Stimulated activated CD8-positive, alpha-beta memory T cell treated with anti-CD3 and anti-CD28 coated beads, Interleukin-2, amount 100 ng/mL, for 48 hours (primary cell): Measurements from ENCODE around the gene ST8SIA4.

Source experiments
- DNase-seq, 2 donors: peaks; one replicate each; pipeline ENCODE4 v3.0.0-alpha.2; 2020; ENCODE audit warnings: low read depth in 2 of 2

ST8SIA4 gene

DNA sequence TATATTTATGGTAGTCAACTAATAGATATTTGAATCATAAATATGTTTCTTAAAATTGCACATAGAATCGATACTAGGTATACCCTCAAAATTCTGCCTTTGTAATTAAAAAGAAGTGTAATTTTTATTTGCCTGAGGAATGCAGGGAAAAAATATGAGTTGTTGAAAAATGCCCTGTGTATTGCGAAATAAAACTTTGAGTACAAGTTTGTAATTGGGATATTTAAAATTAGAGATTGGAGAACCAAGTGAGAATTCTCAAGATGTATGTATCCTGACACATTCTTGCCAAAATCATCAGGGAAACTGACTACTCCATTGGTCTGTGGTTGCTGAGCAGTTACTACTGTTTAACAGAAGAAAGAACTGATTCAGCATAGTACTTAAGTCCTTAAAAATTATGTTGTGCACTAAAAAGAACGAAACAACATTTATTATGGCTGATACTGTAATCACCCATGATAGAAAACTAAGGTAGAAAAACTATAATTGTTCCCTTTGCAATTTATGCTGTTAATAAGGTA lies 36.0 kb downstream of the ST8SIA4 start:
- no peak for DNase-seq

DNA sequence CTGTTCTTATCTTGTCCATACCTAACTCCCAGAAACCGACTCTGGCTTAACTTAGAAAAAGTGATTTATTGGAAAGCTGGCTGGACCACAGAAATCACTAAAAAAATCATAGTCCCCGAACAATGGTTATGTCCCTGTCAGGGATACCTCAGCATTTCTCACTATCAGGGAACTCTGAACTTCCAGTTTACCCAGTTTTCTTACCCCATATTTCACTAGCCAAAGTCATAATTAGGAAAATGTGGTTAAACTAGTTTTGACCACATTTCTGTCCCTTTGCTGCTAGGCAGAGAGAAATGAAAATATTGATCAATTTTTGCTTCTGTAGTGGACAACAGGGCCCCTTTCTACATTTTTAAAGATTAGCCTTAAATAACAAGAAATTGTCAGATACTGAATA lies 38.2 kb downstream of the ST8SIA4 start:
- no peak for DNase-seq

DNA sequence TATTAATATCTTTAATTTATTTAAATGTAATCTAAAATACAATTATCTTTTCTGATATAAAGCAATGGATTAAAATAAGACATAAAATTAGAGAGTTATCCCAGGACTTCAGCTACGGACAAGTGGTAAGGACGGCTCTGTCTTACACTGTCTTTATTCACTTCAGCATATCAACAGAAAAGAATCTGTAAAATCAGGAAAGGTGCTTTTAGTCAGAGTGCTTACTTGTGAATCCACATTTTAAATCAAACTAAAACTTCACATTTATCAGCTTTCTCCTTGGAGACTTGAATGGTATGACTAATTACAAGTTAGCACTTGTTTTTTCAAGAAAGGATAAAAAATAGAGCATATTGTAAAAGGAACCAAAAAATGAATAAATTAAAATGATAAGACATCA lies 39.3 kb downstream of the ST8SIA4 start:
- no peak for DNase-seq

DNA sequence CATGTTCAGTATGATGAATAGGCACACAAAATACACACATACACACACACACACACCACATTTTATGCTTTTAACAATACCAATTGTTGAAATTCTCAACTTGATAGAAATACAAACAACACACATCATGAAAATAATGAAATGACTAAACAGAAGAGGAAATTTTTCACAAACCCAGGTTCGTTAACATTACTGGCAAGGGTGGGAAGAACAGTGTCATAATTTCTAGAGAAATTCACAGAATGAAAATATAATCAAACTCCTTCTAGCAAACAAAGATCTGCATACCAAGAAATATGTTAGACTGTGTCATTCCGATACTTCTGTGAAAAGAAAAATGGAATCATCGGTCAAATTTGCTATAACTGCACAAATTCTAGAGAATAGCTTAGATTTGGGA lies 41.9 kb downstream of the ST8SIA4 start:
- no peak for DNase-seq

DNA sequence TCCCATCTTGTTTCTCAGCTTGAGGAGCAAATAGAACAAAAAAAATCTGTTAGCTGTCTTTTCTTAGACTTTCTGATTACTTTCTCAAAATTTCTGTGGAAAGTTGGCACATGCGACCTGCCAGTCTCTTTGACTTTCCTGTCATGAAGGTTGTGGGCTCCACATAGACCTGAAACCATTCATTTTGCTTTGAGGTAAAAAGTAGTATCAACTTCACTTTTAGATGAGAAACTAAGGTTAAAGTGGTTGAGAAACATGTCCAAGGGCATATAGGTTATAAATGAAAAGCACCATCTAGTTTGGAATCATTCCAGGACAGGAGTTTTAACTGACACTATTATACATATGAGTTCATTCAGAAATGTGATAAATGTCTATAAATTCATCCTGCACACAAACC lies 42.7 kb downstream of the ST8SIA4 start:
- DNase-seq, result no peak

DNA sequence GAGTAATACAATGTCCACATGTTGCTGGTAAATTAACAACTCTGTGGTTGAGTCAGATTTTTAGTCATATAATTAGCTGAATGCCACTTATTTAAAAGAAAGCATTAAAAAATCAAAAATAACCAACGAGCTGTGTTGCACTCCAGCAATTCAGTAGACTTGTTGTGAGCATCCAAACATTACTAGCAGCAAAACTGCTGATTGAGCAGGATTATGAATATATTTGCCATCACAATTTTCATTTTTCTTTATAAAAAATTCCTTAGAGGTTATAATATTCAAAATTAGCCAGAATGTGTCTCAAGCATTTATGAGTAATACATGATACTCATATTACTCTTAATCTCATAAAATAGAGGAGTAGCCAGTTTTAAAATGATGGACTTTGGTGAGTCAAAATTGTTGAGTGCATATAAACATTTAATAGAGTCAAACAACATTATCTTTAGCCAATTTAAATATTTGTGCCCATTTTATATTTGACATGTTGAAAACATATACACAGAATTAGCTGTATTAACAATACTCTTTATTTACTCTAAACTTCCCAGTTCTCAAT lies 44.0 kb downstream of the ST8SIA4 start:
- no peak for DNase-seq

DNA sequence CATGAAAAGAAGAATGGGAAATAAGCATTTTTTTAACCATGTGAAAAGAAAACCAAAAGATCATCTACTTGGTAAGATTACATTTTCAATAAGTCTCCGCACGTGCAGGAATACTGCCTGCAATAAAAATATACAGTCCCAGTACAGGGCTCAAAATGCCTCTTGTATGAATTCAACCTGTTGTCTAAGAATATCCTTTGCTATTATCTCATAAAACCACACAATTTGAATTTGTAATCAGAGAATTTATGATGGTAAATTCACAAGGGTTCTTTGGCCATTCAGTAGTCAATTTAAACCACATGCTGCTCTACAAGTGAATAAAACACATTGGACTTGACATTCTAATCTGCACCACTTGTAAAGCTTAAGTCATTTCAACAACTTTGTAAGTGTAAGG lies 46.6 kb downstream of the ST8SIA4 start:
- no peak for DNase-seq

DNA sequence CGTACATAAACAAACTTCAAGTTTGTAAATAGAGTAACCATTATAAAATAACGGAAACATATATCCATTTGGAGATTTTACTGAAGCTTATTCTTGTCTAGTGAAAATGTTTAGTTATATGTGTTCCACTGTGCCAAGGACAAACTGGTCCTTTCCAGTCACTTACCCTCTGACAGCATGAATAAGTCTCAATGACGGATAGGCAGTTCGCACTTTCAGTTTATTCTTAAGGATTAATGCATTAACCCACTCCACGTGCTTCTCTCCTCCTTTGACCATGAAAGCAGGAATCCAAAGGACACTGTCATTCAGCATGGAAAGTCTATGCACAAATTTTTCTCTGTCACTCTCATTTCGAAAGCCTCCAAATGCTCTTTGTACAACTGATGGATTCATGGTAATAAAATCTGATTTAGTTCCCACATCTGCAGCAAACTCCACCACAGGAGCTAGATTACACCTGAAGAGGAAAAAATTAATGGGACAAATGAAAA lies 47.1 kb downstream of the ST8SIA4 start:
- DNase-seq, result no peak

DNA sequence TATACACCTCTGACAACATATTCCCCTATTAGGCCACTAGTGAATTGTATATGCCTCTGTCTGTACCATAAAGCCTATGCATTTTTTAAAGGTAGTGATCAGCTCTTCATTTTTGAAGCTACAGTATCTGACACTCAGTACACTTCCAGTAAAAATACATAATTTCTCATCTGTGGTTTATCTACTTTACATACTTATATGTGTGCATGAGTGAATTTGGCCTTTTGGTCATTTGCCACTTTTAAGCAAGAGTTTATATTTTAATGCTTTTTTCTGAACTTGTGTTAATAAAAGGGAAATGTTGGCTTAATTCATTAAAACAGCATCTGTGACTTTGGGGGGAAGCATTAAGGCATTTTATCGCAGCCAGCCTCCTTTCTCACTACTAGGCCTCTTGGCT lies 47.8 kb downstream of the ST8SIA4 start:
- no peak for DNase-seq

DNA sequence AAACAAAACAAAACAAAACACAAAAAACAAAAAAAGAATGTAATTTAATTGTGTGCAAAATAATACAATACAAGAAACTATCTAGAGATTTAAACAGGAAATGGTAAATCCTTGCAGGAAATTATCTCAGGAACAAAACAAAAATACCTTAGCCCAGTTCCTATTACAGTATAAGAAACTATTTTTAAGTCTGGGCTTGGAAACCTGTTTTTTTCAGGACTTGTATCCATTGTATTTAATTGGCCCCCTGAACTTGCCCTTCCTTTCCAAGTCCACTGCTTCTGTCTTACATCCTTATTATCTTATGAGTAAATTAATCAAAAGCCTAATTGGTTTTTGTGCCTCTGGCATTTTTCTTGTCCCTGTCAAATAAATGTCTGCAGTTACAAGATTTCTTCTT lies 48.5 kb downstream of the ST8SIA4 start:
- DNase-seq, result no peak

DNA sequence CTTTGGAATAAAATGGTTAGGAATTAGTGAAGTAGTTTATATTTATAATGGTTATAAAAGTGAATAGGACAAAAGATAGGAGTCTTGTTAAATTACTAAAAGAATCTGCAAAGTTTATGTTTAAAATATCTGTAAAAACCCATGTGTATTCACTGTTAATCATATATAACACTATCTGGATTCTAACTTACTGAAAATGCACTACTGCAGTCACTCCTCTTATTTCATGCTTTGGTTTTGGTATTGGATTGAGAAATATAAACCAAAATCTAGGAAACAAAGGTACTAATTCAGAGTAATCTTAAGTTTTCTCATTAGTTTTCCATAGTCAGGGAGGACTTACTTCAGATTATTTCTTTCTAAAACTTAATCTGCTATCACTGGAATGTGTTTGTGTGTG lies 49.5 kb downstream of the ST8SIA4 start:
- DNase-seq, result no peak

DNA sequence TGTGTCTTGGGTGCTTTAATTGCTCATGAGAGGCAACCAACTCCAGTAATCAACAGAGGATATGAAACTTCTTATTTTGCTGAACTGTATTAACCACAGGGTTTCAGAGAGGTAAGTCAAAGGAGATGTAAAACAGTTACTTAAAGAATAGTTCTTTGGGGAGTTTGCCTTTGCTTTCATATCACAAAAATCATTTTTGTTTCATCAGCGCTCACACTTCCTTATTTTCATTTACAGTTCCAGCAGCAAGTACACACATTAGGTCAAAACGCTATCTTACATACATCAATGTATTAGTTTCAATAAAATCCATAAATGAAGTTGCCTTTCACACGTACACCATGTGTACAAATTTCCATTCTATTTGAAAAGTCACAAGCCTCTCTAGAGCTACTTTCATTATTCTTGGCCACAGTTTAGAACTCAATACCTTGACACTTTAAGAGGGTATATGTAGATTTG lies 50.1 kb downstream of the ST8SIA4 start:
- no peak for DNase-seq

DNA sequence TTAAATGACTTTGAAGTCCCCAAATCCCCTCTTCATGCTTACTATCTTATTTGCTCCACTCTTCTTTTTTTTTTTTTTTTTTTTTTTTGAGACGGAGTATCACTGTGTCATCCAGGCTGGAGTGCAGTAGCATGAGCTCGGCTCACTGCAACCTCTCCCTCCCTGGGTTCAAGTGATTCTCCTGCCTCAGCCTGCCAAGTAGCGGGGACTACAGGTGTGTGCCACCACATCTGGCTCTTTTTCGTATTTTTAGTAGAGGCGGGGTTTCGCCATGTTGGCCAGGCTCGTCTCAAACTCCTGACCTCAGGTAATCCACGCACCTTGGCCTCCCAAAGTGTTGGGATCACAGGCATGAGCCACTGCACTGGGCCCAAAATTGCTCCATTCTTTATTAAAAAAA lies 51.0 kb downstream of the ST8SIA4 start:
- DNase-seq, result no peak

DNA sequence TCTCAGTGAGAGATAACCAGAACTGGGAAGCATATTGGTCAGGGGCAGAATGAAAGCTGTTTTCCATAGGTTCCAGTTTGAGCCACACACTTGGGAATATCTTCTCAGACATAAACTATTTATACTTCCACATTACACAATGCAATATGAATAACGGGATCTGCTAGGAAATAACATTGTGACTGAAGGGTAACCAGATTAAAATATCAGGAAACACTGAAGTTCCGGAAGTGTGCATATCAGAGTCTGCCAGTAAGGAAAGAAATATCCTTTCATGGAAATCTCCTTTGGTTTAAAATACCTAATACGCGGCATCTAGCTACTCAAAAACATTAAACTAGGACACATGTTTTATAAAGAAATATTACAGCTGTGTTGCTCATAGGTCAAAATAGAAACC lies 56.3 kb downstream of the ST8SIA4 start:
- no peak for DNase-seq

DNA sequence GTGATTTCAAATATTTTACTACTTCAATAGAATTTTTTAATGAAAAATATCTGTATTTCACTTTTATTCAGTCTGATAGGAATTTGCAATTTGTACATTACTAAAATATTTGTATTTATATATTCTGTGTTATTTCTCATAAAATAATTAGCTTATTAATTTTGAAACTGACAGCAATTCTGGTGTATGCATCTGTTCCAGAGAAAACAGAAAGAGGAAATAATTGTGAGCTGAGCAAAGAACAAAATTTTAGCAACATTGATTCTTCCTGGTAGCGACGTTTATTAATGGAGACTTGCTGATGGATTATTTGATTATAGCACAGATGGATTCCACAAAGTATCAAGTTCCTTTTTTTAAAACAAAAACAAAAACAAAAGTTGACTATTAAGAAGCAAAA lies 61.0 kb downstream of the ST8SIA4 start:
- no peak for DNase-seq

DNA sequence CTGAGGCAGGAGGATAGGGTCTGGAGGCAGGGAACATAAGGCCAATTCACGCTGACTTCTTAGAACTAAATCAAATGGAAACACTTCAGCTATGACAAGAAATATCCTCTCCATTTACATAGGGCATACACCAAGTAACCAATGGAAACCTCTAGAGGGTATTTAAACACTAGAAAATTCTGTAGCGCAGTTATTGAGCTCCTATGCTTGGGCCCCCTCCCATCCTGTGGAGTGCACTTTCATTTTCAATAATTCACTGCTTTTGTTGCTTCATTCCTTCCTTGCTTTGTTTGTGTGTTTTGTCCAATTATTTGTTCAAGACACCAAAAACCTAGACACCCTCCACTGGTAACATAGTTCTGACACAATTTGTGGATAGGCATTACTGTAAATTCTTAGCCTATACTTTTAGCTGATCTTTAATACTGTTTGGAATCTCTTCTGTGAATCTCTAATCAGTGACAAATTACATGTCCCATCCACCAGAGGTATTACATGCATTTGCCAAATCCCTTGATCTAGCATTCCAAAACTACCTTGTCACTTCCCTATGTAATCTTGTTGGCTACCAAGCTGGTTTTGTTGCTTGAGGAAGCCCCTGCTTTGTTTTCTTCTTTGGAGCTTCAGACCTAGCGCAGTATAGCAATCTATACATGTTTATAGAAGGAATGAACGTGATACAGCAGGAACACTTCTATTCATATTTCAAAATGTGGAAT lies 61.6 kb downstream of the ST8SIA4 start:
- DNase-seq, result no peak

DNA sequence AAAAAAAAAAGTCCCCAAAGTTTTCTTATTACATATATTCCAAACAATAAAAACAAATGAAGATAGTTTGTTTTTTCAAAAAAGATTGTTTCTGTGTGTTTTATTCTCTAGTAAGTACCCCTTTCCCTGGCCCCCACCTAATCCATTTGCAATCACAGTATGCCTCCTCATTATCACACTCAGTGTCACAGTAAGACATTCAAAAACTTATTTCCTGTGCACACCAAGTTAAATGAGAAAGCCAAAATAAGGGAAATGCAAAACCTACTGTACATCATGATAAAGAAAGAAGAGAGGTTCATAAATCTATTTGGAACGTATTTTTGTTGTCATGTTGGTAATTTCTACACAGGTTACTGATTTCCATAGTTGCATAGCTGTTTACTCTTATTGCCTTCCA lies 62.3 kb downstream of the ST8SIA4 start:
- no peak for DNase-seq

DNA sequence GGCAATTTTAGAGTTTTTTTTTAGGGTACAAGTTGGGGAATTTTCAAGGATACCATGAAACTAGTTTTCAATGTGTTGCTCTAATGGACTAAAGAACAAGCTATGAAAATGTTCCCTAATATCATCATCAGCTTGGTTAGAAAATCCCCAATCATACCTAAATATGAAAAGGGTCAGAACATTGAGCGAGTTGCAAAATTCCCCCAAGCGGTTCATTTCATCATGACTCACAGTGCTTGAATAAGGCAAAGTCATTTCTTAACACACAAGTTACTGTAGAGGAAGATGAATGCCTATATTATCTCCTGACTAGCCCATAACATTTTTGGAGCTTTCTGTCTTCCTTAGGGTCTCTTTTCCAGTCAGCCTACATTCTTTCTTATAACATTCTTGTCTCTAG lies 62.7 kb downstream of the ST8SIA4 start:
- DNase-seq, result no peak

DNA sequence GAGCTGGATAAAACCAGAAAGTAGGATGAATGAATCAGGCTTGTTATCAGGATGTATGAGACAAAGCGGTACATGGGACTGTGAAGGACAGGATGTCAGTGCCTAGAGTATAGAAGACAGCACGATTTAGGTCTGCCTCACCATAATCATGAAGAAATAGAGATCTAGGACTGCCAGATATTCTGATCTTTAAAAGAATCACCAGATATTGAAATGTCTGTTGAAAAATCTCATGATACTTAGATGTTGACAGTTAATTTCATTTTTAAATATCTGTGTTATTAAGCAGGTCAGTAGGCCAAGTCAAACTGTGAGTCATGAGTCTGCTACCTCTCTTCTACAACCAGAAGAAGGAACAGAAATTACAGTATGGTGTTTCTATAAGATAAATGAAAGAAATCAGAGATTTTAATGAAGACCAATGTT lies 65.0 kb downstream of the ST8SIA4 start:
- DNase-seq, result no peak

DNA sequence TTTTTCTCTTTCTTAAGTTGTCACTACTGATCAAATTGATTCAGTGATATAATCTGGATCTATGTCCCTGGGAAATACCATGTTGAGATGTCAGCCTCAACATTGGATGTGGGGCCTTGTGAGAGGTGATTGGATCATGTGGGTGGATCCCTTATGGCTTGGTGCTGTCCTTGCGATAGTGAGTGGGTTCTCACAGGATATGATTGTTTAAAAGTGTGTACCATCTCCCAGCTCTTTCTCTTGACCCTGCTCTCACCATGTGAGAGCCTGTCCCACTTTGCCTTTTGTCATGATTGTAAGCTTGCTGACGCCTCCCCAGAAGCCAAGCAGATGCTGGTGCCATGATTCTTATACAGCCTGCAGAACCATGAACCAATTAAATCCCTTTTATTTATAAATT lies 68.6 kb downstream of the ST8SIA4 start:
- DNase-seq, result no peak

DNA sequence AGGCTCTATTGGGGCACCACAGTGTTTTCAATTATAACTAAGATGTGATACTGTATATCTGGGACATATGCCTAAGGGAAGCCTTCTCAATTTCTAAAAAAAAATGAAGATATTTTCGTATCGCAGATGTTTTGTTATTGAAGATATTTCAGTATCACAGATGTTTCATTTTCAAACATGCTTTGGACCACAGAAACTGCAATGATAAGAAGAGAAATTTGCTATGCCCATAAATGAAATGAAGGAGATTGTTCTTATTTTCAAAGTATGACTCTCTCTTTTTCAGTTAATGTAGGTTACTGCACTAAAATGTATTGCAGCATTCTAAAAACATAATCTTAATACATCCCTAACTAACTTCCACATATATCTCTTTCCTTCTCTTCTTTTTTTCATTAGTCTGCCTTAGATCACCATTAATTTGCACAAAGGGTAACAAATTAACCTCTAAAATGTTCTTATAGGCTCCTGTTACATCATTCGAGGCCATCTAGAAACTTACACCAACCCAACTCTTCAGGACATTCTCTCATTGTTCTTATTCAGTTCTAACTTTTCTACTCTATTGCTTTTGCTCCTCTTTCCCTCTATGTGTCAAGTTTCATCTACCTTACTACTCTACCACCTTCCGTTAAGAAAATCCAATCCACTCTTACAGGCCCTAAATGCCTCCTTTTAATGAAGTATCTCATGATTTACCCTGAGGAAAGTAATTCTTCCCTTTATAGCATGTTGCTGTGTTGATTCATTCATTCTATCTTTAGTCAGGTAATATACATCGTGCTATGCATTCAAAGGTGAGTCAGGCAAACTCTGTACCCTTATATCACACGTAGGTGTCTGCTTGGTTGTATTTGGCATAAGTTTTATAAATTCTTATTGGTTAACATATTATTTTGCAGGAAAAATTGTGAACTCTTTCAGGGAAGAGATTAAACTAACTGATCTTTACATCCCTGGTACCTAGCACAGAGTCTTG lies 70.5 kb downstream of the ST8SIA4 start:
- no peak for DNase-seq

DNA sequence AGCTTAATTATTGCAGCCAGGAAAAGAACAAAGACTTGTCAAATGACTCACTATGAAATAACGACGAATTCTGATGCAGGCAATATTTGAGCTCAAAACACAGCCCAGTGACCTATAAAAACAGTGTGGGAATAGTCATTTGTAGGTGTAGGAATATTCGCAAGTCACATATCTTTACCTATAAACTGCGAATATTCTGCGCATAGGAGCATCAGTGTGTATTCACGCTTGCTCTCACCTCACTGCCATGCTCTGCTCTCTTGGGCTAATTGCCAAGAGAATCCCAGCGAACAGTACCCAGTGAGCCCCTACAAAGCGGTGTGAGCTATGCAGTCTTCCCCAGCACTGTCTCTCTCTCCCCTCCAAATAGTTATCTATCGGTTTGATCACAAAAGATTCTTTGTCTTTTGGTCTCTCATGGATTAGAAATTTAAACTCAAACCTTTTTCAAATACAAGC lies 74.2 kb downstream of the ST8SIA4 start:
- DNase-seq, result no peak
